Measurements from ENCODE around the gene GNAL.
A peak's percentile ranks its signal among the peaks of the same experiment; 100 is the strongest.

GNAL gene

GRCh38 chr18:11762429-11762828, 73.4 kb downstream of the GNAL start:
- DNase-seq (ENCODE audit: low spot score) = no peak

GRCh38 chr18:11767329-11767728, 78.3 kb downstream of the GNAL start:
- no peak for DNase-seq (ENCODE audit: low spot score)

GRCh38 chr18:11767935-11768334, 78.9 kb downstream of the GNAL start:
- DNase-seq (ENCODE audit: low spot score) = no peak

GRCh38 chr18:11775436-11776174, 86.5 kb downstream of the GNAL start:
- DNase-seq (ENCODE audit: low spot score) = no peak

GRCh38 chr18:11780042-11780441, 91.0 kb downstream of the GNAL start:
- DNase-seq (ENCODE audit: low spot score) = no peak

GRCh38 chr18:11783716-11784331, 94.8 kb downstream of the GNAL start:
- DNase-seq (ENCODE audit: low spot score) = no peak

GRCh38 chr18:11784674-11785304, 95.7 kb downstream of the GNAL start:
- DNase-seq (ENCODE audit: low spot score) = no peak

- DNase-seq (ENCODE audit: low spot score) = no peak
These were observed 96.5 kb downstream of the GNAL start for GRCh38 chr18:11785444-11786055.

- DNase-seq (ENCODE audit: low spot score) = no peak
These were observed 100.8 kb downstream of the GNAL start for GRCh38 chr18:11789716-11790510.

GRCh38 chr18:11791131-11791530, 102.1 kb downstream of the GNAL start:
- DNase-seq (ENCODE audit: low spot score) = no peak

GRCh38 chr18:11792632-11793031, 103.6 kb downstream of the GNAL start:
- DNase-seq (ENCODE audit: low spot score) = no peak

- no peak for DNase-seq (ENCODE audit: low spot score)
These were observed 105.1 kb downstream of the GNAL start for GRCh38 chr18:11794195-11794594.

- DNase-seq (ENCODE audit: low spot score) = no peak
These were observed 106.9 kb downstream of the GNAL start for GRCh38 chr18:11795916-11796315.

- DNase-seq (ENCODE audit: low spot score) = peak; percentile 55
These were observed 109.2 kb downstream of the GNAL start for GRCh38 chr18:11798271-11798670.

GRCh38 chr18:11799066-11799465, 110.0 kb downstream of the GNAL start:
- no peak for DNase-seq (ENCODE audit: low spot score)

- DNase-seq (ENCODE audit: low spot score) = no peak
These were observed 111.7 kb downstream of the GNAL start for GRCh38 chr18:11800566-11801334.

- DNase-seq (ENCODE audit: low spot score) = no peak
These were observed 112.5 kb downstream of the GNAL start for GRCh38 chr18:11801573-11801972.

GRCh38 chr18:11802158-11802557, 113.1 kb downstream of the GNAL start:
- DNase-seq (ENCODE audit: low spot score) = no peak

GRCh38 chr18:11802586-11802985, 113.5 kb downstream of the GNAL start:
- DNase-seq (ENCODE audit: low spot score) = no peak

GRCh38 chr18:11807233-11807632, 118.2 kb downstream of the GNAL start:
- DNase-seq (ENCODE audit: low spot score) = no peak
